Epidermal melanocyte (primary cell): ENCODE data around the gene CLASP1.
"Not testable (repeated sequence)": the region's sequence is repeated elsewhere in the genome, so short reads cannot be mapped to it uniquely, and the experiment has no call there.

Source experiments
- DNase-seq: peaks from one replicate; pipeline ENCODE4 v3.0.0; 2011; ENCODE audit warnings: low spot score; ENCODE audit not compliant: insufficient read length

The CLASP1 gene

DNA sequence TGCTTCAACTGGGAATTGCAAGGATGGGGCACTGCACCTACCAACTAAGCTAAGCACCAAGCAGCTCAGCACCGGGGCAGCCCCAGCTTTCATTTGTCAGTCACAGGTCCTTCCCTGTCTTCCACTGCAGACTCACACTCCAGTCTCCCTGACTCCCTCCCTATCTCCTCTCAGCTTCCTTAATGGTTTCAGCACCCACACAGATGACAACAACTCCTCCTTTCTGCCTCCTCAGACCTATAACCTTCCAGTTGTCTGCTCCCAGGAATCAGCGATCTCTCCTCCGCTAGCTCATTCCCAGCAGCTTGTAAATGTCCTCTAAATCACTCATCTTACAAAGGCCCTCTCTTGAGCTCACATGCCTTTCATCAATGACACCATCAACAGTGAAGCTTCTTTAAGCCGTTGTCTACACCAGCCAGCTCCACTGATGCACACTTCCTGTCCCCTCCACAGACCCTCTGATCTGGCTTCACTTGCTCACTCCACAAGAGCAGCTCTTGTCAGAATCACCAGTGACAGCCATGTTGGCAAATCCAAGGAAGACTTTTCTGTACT lies 32.1 kb downstream of the CLASP1 start:
- DNase-seq: no peak

DNA sequence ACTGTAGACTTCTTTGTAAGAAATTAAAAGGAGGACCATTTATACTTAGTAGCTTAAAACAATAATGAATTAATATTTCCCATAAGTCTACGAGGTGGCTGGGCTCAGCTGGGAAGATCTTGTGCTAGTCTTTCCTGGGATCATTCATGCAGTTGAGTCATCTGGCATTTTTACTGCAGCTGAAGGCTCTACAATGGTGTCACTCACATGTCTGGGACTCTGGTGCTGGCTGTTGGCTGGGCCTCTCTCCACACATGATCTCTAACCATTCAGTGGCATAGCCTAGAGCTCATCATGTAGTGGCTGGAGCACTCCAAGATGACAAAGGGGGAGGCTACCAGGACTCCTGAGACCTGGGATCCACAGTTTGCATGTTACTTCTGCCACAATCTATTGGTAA lies 35.5 kb downstream of the CLASP1 start:
- no peak for DNase-seq

DNA sequence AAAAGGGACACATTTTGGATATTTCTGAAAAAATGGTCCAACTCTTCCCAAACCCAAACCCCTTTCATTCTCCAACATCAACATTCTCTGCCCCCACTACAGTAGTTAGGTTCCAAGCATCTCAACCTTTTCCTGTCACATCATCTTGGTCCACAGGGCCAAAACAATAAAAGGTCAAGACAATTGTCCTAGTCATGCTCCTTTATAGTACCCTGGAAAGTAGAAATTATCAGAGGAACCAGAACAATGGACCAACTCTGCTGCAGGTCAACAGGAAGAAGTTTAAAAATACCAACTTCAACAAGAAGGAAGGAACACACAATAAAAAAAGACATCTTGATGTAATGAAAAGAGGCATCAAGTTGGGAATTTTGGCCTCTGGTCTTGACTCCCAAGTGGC lies 36.1 kb downstream of the CLASP1 start:
- no peak for DNase-seq

DNA sequence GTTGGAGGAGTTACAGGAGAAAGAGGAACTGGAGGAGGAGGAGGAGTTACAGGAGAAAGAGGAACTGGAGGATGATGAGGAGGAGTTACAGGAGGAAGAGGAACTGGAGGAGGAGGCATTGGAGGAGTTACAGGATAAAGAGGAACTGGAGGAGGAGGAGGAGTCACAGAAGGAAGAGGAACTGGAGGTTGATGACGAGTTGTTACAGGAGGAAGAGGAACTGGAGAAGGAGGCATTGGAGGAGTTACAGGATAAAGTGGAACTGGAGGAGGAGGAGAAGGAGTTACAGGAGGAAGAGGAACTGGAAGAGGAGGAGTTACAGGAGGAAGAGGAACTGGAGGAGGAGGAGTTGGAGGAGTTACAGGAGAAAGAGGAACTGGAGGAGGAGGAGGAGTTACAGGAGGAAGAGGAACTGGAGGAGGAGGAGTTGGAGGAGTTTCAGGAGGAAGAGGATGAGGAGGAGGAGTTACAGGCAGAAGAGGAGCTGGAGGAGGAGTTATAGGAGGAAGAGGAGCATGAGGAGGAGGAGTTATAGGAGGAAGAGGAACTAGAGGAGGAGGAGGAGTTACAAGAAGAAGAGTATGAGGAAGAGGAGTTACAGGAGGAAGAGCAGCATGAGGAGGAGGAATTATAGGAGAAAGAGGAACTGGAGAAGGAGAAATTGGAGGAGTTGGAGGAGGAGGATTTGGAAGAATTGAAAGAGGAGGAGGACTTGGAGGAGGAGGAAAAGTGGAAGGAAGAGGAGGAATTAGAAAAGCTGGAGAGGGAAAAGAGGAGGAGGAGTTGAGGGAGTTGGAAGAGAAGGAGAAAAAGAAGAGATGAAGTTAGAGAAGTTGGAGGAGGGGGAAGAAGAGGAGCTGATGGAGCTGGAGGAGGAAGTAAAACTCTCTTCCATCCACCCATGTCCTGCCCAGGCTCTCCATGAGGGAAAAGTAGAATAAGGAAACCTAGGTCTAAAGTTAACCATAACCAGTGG lies 37.2 kb downstream of the CLASP1 start:
- DNase-seq: no peak

DNA sequence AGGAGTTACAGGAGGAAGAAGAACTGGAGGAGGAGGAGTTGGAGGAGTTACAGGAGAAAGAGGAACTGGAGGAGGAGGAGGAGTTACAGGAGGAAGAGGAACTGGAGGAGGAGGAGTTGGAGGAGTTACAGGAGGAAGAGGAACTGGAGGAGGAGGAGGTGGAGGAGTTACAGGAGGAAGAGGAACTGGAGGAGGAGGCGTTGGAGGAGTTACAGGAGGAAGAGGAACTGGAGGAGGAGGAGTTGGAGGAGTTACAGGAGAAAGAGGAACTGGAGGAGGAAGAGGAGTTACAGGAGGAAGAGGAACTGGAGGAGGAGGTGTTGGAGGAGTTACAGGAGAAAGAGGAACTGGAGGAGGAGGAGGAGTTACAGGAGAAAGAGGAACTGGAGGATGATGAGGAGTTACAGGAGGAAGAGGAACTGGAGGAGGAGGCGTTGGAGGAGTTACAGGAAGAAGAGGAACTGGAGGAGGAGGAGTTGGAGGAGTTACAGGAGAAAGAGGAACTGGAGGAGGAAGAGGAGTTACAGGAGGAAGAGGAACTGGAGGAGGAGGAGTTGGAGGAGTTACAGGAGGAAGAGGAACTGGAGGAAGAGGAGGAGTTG lies 38.1 kb downstream of the CLASP1 start:
- DNase-seq: not testable (repeated sequence)

DNA sequence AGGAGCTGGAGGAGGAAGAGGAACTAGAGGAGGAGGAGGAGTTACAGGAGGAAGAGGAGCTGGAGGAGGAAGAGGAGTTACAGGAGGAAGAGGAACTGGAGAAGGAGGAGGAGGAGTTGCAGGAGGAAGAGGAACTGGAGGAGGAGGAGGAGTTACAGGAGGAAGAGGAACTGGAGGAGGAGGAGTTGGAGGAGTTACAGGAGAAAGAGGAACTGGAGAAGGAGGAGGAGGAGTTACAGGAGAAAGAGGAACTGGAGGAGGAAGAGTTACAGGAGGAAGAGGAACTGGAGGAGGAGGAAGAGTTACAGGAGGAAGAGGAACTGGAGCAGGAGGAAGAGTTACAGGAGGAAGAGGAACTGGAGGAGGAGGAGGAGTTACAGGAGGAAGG lies 38.8 kb downstream of the CLASP1 start:
- DNase-seq: not testable (repeated sequence)

DNA sequence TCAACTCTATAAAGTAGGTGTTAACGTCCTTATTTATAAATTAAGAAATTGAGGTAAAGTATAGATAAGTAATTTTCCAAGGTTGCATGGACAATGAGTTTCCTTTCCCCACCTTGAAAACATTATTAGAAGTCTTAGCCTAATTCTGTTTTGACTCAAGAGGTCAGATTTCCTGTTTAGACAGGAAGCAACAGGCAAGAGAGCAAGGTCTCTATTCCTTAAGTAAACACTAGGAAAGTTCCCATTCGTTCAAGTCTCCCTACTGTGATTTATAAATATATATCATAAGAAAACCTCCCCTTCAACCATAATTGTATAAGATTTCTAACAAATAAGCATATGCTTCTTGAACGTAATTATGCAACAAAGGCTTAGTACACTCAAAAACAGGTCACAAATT lies 40.3 kb downstream of the CLASP1 start:
- no peak for DNase-seq

DNA sequence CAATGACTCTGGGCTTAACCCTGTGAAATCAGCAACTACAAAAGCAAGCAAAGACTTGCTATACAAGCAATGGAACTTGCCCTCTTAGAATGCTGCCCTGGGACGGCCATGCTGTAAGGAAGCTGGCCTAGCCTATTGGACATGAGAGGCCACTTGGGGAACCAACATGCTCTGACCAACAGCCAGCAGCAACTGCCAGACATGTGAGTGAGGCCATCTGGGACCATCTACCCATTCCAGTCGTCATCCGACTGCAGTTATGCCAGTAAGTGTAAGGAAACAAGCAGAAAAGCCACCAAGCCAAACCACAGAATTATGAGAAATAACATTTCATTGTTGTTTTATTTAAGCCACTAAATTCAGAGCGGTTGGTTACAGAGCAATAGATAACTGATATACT lies 40.9 kb downstream of the CLASP1 start:
- DNase-seq: no peak

DNA sequence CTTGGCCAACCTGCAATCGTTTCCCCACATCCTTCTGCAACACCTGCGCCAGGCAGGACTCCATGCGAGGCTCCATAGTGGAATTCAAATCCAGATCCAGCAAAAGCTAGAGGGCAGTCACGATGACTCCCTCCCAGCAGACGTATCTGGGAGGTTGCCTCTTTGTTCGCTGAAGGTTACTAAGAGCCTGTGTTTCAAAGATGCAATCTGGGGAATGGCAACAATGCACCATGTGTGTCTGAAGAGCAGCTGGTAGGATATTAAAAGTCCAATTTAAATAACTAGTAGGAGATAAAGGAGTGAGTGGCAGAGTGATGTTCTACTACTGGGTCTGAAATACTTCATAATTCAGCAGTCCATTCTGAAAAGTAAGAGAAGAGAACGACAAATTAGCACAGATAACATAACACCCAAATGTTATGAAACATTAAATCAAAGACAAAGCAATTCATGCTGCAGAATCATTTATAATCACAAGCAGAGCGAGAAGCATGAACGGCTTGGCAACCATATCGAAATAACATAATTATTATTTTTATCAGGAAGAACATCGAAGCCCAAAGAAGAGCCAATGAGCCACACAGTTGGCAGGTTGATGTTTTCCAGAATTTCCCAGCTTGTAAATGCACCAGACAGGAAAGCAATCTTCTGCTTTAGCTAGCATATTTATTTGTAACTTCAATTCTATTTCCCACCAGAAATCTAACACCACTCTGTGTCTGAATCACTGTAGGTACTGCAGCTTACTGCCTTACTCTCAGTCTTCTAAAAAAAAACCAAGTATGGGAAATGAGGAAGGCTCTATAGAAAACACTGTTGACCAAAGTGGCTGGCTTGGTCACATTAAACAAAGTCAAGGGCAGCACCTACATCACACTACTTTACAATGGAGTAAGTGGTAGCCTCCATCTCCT lies 43.2 kb downstream of the CLASP1 start:
- no peak for DNase-seq

DNA sequence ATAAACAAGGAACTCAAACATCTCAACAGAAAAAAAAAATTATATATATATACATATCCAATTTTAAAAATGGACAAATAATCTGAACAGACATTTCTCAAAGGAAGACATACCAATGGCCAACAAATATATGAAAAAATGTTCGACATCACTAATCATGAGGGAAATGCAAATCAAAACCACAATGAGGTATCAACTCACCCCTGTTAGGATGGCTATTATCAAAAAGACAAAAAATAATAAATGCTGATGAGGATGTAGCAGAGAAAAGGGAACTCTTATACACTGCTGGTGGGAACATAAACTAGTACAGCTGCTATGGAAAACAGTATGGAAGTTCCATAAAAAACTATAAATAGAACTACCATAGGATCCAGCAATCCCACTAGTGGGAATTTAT lies 46.1 kb downstream of the CLASP1 start:
- DNase-seq: no peak

DNA sequence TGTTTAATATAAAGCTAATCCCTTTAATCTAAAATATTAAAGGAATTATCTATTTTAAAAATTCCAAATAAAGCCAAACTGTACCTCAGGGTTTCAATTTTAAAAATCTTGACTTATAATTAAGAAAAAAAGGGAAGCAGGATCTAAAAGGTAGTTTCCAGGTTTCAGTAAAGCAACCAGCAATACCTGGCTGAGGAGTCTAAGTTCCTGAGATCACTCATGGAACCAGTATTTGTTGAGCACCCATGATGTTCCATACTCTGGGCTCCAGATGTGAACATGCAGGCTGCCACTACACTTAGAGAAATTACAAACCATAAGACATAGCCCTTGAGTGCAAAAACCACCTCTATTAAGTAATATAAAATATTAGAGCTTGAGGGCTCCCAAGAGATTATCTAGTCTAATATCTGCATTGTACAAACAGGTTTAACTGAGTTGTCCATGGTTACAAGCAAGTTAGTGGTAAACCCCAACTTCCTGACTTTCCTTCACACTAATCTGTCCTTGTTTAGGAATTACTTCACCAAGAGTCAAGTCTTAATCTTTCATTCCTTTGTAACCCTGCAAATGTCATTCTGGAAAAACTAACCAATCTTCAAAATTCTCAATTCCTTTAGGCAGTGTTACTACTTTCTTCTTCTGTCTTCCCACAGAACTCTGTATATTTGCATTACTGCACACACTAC lies 49.2 kb downstream of the CLASP1 start:
- no peak for DNase-seq

DNA sequence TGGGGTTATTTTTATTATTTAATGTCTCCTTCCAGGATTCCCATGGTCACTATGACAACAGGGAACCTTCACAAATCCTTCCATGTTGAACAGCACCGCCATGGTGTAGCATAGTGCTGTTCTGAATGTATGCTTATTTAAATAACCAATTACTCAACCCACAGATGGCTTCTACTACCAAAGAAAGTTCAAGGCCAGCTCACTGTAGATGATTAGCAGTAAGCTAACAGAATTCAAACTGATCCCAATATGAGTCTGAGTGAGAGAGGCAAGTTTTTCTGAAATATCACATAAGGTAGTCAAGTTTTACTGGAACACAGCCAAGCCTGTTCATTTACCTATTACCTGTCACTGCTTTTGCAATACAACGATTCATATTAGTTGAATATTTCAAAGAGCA lies 51.2 kb downstream of the CLASP1 start:
- DNase-seq: no peak

DNA sequence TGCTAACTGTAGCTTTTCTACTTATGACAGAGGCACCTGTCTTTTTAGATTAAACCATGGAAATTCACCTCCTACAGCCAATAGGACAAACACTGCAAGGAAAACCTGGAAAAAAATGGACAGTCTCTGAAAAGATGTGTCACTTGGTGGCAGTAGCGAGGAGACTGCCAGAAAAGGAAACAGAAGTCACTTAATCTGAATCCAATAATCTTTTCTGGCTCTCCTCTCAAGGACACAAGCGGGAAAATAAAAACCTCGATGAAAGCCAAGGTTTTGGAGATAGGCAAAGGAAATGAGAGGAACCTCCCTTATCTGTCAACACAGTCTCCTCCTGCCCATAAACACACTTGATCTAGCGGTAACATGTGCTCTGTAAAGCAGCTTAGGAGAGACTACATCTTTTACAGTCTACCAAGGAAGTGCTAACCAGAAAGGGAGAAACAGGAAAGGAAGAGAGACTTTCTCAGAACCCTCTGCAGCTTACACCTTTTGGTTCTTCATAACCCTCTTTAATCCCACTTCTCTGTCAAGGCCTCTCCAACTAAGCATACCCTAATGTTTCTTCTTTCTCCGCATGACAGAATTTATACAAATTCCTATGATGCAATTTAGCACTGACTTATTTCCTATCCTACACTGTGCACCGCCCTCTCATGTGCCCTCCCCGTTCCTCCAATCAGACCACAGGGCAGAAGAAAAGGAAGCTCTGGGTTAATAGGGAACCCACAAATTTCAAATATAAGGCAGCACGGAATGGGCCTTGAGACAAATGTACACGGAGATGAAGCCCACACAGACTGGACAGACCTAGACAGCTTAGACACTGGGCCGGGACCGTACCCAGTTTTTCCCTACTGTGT lies 52.8 kb downstream of the CLASP1 start:
- DNase-seq: no peak

DNA sequence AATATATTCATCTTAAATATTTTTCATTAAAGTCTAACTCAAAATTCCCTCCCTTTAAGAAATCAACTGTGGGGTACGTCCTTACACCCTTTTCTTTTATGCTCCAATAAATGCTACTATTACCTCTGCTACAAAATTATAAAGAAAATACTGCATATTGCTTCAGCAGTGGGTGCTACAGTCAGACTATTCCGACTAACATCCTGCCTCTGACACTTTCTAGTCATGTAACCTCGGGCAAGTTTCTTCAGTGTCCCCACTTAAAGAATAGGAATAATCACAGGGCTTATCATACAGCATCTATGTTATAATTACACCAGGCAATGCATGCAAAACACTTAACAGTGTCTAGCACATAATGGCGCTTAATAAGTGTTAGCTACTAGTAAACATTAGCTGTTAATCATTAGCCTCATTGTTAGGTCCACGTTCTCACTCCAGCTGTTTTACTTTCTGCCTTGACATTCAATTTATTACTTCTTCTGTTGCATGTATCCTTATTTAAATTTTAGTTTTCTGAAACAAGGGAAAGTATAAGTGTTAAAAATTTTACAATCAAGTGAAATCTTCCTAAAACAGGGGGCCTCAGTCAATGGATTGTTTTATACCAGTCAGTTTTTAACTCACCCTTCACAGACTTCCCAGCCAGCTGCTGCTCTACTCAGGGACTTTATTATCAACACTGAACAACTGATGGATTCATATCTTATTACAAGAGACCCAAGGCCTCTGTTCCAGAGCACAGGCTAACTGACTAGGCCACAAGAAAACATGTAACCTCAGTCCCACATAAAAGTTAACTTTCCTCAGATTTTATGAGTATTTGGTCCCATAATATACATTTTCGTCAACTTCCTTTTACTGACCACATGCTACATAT lies 54.0 kb downstream of the CLASP1 start:
- no peak for DNase-seq

DNA sequence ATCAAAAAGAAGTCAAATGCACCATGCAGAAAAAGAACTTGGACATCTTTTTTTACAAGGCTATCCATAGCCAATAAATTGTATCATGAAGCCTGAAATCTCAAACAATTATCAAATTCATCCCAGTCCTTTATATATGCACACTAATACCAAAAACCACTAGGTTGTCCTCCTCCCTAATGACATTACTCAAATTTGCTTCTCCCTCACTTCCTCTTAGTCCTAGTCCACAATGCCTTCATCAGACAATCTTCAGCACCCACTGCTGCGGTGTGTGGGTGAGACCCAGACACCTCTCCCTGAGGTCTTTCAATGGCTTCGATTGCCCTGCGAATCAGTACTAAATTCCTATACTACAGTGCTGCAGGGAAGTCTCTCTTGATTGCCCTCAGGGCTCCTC lies 58.1 kb downstream of the CLASP1 start:
- no peak for DNase-seq

DNA sequence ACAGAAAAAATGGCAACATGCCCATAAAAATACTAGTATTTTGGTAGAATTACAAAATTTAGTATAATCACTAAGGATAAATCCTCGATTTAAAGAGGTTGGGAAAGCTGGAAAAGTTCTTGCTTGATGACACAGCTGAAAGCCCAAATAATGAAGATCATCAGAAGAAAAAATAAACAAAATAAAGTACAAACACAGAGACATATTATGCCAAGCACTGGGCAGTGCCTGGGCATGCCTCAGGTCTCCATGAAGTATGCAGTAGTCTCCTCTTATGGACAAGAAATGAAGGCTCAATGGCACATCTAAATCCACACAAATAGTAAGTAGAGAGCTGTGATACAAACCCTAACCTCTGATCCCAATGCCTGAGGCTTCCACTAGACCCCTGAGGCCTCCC lies 60.9 kb downstream of the CLASP1 start:
- DNase-seq: no peak

DNA sequence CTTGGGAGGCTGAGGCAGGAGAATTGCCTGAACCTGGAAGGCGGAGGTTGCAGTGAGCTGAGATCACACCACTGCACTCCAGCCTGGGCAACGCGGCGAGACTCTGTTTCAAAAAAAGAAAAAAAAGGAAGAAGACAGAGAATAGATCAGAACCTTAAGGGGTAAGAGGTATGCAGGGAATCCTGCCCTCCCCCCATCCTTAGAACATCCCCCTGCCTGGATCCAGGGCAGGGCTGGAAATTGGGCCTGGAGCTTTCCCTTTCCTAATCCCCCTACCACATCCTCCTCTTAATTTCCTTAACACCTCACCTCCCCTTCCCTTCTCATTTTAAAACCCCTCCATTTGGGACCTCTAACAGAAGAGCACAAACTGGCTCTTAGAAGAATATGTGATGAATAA lies 62.1 kb downstream of the CLASP1 start:
- DNase-seq: no peak

DNA sequence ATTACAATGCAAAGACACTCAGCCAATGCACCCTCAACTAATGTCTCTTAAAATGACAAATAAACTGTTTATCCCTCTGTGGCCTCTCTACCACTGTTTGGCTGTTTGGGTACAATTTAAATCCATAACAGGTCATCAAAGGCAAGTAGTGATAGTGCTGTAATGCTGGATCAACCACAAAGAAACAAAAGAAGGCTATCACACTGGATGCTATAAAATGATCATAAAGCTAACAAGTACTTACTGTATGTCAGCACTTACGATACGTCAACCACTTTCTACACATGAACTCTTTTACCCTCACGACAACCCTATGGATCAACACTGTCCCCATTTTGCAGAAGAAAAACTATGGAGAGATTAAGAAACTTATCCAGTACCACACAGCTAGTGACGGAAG lies 64.5 kb downstream of the CLASP1 start:
- DNase-seq: no peak

DNA sequence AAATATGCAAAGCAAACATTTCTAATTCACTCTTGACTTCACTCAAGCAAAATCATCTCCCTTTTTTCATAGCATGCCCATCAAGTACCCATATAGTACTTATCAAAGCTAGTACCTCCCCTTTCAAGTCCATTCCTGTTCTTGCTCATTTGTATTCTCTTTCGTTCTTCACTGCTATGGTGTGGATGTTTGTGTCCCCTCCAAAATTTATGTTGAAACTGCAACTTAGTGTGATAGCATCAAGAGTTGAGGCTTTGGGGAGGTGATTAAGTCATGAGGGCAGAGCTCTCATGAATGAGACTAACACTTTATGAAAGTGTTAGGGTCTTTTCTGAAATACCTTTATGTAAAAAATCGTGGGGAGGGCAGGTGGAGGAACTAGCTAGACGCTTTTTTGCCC lies 65.7 kb downstream of the CLASP1 start:
- DNase-seq: no peak
